ENCODE results near the gene SPATA25. TPM values are rescaled to one million over a fixed set of nuclear protein-coding genes. Genes with fewer than 3 reads are reported as not detected.

Gene SPATA25
- total RNA-seq, 1 experiment from 2014 or later = not detected

- in situ Hi-C loops (cut with HindIII; ENCODE audit: low pct_unique_long_range_greater_than_20kb, low sequenced_read_pairs) = no loop called here
- DNase-seq (ENCODE audit: low read depth) = no peak
These were observed 35.1 kb downstream of the SPATA25 start for GRCh38 chr20:45852326-45852725.

- in situ Hi-C loops (cut with HindIII; ENCODE audit: low pct_unique_long_range_greater_than_20kb, low sequenced_read_pairs) = no loop called here
- no peak for DNase-seq (ENCODE audit: low read depth)
These were observed 35.9 kb downstream of the SPATA25 start for GRCh38 chr20:45851501-45851900.

- in situ Hi-C loops (cut with HindIII; ENCODE audit: low pct_unique_long_range_greater_than_20kb, low sequenced_read_pairs) = no loop called here
- DNase-seq (ENCODE audit: low read depth) = no peak
These were observed 36.5 kb downstream of the SPATA25 start for GRCh38 chr20:45850926-45851325.

GRCh38 chr20:45850238-45850637 is 37.2 kb downstream of the SPATA25 start:
- in situ Hi-C loops (cut with HindIII; ENCODE audit: low pct_unique_long_range_greater_than_20kb, low sequenced_read_pairs) = no loop called here
- no peak for DNase-seq (ENCODE audit: low read depth)

- DNase-seq (ENCODE audit: low read depth) = no peak
- in situ Hi-C loops (cut with HindIII; ENCODE audit: low pct_unique_long_range_greater_than_20kb, low sequenced_read_pairs) = no loop called here
These were observed 38.3 kb downstream of the SPATA25 start for GRCh38 chr20:45848969-45849582.

GRCh38 chr20:45848421-45848820 is 39.0 kb downstream of the SPATA25 start:
- DNase-seq (ENCODE audit: low read depth) = no peak
- in situ Hi-C loops (cut with HindIII; ENCODE audit: low pct_unique_long_range_greater_than_20kb, low sequenced_read_pairs) = no loop called here

GRCh38 chr20:45845452-45845851 is 42.0 kb downstream of the SPATA25 start:
- no peak for DNase-seq (ENCODE audit: low read depth)
- in situ Hi-C loops (cut with HindIII; ENCODE audit: low pct_unique_long_range_greater_than_20kb, low sequenced_read_pairs) = no loop called here

- DNase-seq (ENCODE audit: low read depth) = no peak
- in situ Hi-C loops (cut with HindIII; ENCODE audit: low pct_unique_long_range_greater_than_20kb, low sequenced_read_pairs) = no loop called here
These were observed 43.9 kb downstream of the SPATA25 start for GRCh38 chr20:45843506-45843905.

GRCh38 chr20:45842169-45842812 is 45.1 kb downstream of the SPATA25 start:
- DNase-seq (ENCODE audit: low read depth) = no peak

GRCh38 chr20:45841407-45842129 is 45.9 kb downstream of the SPATA25 start:
- DNase-seq (ENCODE audit: low read depth) = no peak
- in situ Hi-C loops (cut with HindIII; ENCODE audit: low pct_unique_long_range_greater_than_20kb, low sequenced_read_pairs) = no loop called here

More at GRCh38 chr20:45842169-45842812, 45.1 kb downstream of the SPATA25 start:
- in situ Hi-C loops (cut with HindIII; ENCODE audit: low pct_unique_long_range_greater_than_20kb, low sequenced_read_pairs) = no loop called here

- in situ Hi-C loops (cut with HindIII; ENCODE audit: low pct_unique_long_range_greater_than_20kb, low sequenced_read_pairs) = no loop called here
- DNase-seq (ENCODE audit: low read depth) = no peak
These were observed 46.7 kb downstream of the SPATA25 start for GRCh38 chr20:45840700-45841198.

- in situ Hi-C loops (cut with HindIII; ENCODE audit: low pct_unique_long_range_greater_than_20kb, low sequenced_read_pairs) = no loop called here
- DNase-seq (ENCODE audit: low read depth) = no peak
These were observed 50.6 kb downstream of the SPATA25 start for GRCh38 chr20:45836841-45837240.

Other genes starting within 250 kb of the SPATA25 start
- gene WFDC11, start 217.4 kb downstream of the SPATA25 start, total RNA-seq (2014; rRNA removed; shearing (Covaris generic); ENCODE audit: low replicate concordance) = not detected in 2 replicates
- not detected in 2 replicates for gene WFDC13, start 185.6 kb downstream of the SPATA25 start, total RNA-seq (2014; rRNA removed; shearing (Covaris generic); ENCODE audit: low replicate concordance)
- not detected in 2 replicates for gene WFDC10B, start 182.6 kb downstream of the SPATA25 start, total RNA-seq (2014; rRNA removed; shearing (Covaris generic); ENCODE audit: low replicate concordance)
- gene SPINT4, start 165.3 kb downstream of the SPATA25 start, total RNA-seq (2014; rRNA removed; shearing (Covaris generic); ENCODE audit: low replicate concordance) = not detected in 2 replicates
- not detected in 2 replicates for gene WFDC3, start 95.7 kb downstream of the SPATA25 start, total RNA-seq (2014; rRNA removed; shearing (Covaris generic); ENCODE audit: low replicate concordance)
- gene DNTTIP1, start 95.7 kb downstream of the SPATA25 start, total RNA-seq (2014; rRNA removed; shearing (Covaris generic); ENCODE audit: low replicate concordance) = 74.3 and 111 TPM in 2 replicates
- gene UBE2C, start 75.0 kb downstream of the SPATA25 start, total RNA-seq (2014; rRNA removed; shearing (Covaris generic); ENCODE audit: low replicate concordance) = 112 and 164 TPM in 2 replicates
- gene TNNC2, start 60.3 kb downstream of the SPATA25 start, total RNA-seq (2014; rRNA removed; shearing (Covaris generic); ENCODE audit: low replicate concordance) = not detected in 2 replicates
- gene SNX21, start 53.8 kb downstream of the SPATA25 start, total RNA-seq (2014; rRNA removed; shearing (Covaris generic); ENCODE audit: low replicate concordance) = 72.8 and 87.6 TPM in 2 replicates
- 43.3 and 48.7 TPM in 2 replicates for gene ACOT8, start 30.2 kb downstream of the SPATA25 start, total RNA-seq (2014; rRNA removed; shearing (Covaris generic); ENCODE audit: low replicate concordance)
- 4.3 and 5.8 TPM in 2 replicates for gene ZSWIM3, start 30.0 kb downstream of the SPATA25 start, total RNA-seq (2014; rRNA removed; shearing (Covaris generic); ENCODE audit: low replicate concordance)
- 6.3 and 9.8 TPM in 2 replicates for gene ZSWIM1, start 6.4 kb downstream of the SPATA25 start, total RNA-seq (2014; rRNA removed; shearing (Covaris generic); ENCODE audit: low replicate concordance)
- gene NEURL2, start 3.6 kb upstream of the SPATA25 start, total RNA-seq (2014; rRNA removed; shearing (Covaris generic); ENCODE audit: low replicate concordance) = 3.4 and 5.2 TPM in 2 replicates
- gene CTSA, start 3.7 kb upstream of the SPATA25 start, total RNA-seq (2014; rRNA removed; shearing (Covaris generic); ENCODE audit: low replicate concordance) = 96.4 and 123 TPM in 2 replicates
- 6.5 and 9.1 TPM in 2 replicates for gene PLTP, start 24.5 kb upstream of the SPATA25 start, total RNA-seq (2014; rRNA removed; shearing (Covaris generic); ENCODE audit: low replicate concordance)
- gene PCIF1, start 47.1 kb upstream of the SPATA25 start, total RNA-seq (2014; rRNA removed; shearing (Covaris generic); ENCODE audit: low replicate concordance) = 5.2 and 14.2 TPM in 2 replicates
- gene ZNF335, start 84.6 kb upstream of the SPATA25 start, total RNA-seq (2014; rRNA removed; shearing (Covaris generic); ENCODE audit: low replicate concordance) = 4.8 and 5.4 TPM in 2 replicates
- gene MMP9, start 121.3 kb upstream of the SPATA25 start, total RNA-seq (2014; rRNA removed; shearing (Covaris generic); ENCODE audit: low replicate concordance) = 0.06 and 0.07 TPM in 2 replicates
- gene SLC12A5, start 141.6 kb upstream of the SPATA25 start, total RNA-seq (2014; rRNA removed; shearing (Covaris generic); ENCODE audit: low replicate concordance) = 7.9 TPM in 1 of 2 replicates, not detected in the other
- 6.7 and 9.2 TPM in 2 replicates for gene NCOA5, start 202.3 kb upstream of the SPATA25 start, total RNA-seq (2014; rRNA removed; shearing (Covaris generic); ENCODE audit: low replicate concordance)
- 24.1 and 29.9 TPM in 2 replicates for gene CD40, start 230.7 kb upstream of the SPATA25 start, total RNA-seq (2014; rRNA removed; shearing (Covaris generic); ENCODE audit: low replicate concordance)

All from Caki2 (cell line).